OCI-LY3 (cell line): ENCODE results near the gene PLEKHH2.

Experiments used
- EZH2phosphoT487 ChIP-seq: fragments of 200-600 bp; shearing (Covaris generic); IDR thresholded peaks from 2 replicates; pipeline ENCODE4 v1.6.1; 2018; ENCODE audit warnings: antibody characterized with exemption, mixed run types, low read depth
- TF ChIP-seq, protein P1 (sequence below): fragments of 200-600, 300-600 bp; sonication (generic); IDR thresholded peaks from 2 replicates; pipeline ENCODE4 v1.5.1; 2014; ENCODE audit warnings: antibody characterized with exemption, low read length, low read depth

DNA sequence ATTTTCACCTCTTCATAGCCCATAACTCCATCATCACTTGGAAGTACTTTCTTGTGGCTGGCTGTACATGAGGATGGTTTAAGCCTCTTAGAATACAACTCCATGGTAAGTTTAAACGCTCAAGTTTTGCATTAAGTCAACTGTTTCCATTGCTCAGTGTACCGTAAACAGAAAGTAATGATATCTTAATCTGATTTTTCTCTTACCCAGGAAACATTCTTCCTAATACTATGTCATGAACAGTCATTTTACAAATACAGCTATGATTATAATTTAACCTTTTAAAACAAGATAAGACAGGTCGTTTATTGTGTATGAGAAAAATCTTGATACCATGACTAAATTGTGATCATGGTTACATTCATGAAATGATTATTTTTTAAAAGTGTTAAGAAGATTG is 125.2 kb downstream of the PLEKHH2 start:
- TF ChIP-seq, protein P1, sequence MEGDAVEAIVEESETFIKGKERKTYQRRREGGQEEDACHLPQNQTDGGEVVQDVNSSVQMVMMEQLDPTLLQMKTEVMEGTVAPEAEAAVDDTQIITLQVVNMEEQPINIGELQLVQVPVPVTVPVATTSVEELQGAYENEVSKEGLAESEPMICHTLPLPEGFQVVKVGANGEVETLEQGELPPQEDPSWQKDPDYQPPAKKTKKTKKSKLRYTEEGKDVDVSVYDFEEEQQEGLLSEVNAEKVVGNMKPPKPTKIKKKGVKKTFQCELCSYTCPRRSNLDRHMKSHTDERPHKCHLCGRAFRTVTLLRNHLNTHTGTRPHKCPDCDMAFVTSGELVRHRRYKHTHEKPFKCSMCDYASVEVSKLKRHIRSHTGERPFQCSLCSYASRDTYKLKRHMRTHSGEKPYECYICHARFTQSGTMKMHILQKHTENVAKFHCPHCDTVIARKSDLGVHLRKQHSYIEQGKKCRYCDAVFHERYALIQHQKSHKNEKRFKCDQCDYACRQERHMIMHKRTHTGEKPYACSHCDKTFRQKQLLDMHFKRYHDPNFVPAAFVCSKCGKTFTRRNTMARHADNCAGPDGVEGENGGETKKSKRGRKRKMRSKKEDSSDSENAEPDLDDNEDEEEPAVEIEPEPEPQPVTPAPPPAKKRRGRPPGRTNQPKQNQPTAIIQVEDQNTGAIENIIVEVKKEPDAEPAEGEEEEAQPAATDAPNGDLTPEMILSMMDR: no peak
- no peak for TF ChIP-seq EZH2phosphoT487
